ENCODE data around the gene AKNA. TPM values are rescaled to one million over a fixed set of nuclear protein-coding genes. Genes with fewer than 3 reads are reported as not detected.

The AKNA gene
- total RNA-seq, 1 donor from 2014 or later = 152 TPM

GRCh38 chr9:114412048-114412683, 24.4 kb upstream of the AKNA start:
- intact Hi-C loops (cut with micrococcal nuclease) = no loop called here
- H3K36me3 Mint-ChIP-seq (ENCODE audit: low read depth) = no peaks in the 10 kb centered on the region
- no peak overlapping the region for H3K4me3 Mint-ChIP-seq (ENCODE audit: low read depth)

GRCh38 chr9:114411452-114411851, 23.7 kb upstream of the AKNA start:
- H3K9me3 Mint-ChIP-seq = no peaks in the 10 kb centered on the region
- no peak overlapping the region for H3K27ac Mint-ChIP-seq
- no peak for DNase-seq (ENCODE audit: low spot score)
- no peaks in the 10 kb centered on the region for H3K4me1 Mint-ChIP-seq (ENCODE audit: low read depth)
- intact Hi-C loops (cut with micrococcal nuclease) = no loop called here
- H3K4me3 Mint-ChIP-seq (ENCODE audit: low read depth) = no peak overlapping the region
- no peaks in the 10 kb centered on the region for H3K36me3 Mint-ChIP-seq (ENCODE audit: low read depth)
- H3K27me3 Mint-ChIP-seq (ENCODE audit: low read depth) = no peaks in the 10 kb centered on the region

More at GRCh38 chr9:114412048-114412683, 24.4 kb upstream of the AKNA start:
- Mint-ChIP-seq H3K27ac (no peak overlapping the region), H3K27me3 (ENCODE audit: low read depth) (no peaks in the 10 kb centered on the region), H3K4me1 (ENCODE audit: low read depth) (no peaks in the 10 kb centered on the region), H3K9me3 (no peaks in the 10 kb centered on the region)
- DNase-seq (ENCODE audit: low spot score) = no peak

GRCh38 chr9:114410910-114411309, 23.1 kb upstream of the AKNA start:
- Mint-ChIP-seq H3K27ac (no peak overlapping the region), H3K4me3 (ENCODE audit: low read depth) (no peak overlapping the region), H3K36me3 (ENCODE audit: low read depth) (no peaks in the 10 kb centered on the region), H3K4me1 (ENCODE audit: low read depth) (no peaks in the 10 kb centered on the region), H3K27me3 (ENCODE audit: low read depth) (no peaks in the 10 kb centered on the region), H3K9me3 (no peaks in the 10 kb centered on the region)
- DNase-seq (ENCODE audit: low spot score) = no peak
- intact Hi-C loops (cut with micrococcal nuclease) = no loop called here

- Mint-ChIP-seq H3K27me3 (ENCODE audit: low read depth) (no peaks in the 10 kb centered on the region), H3K4me1 (ENCODE audit: low read depth) (peaks cover 6% of the 10 kb centered on the region), H3K4me3 (ENCODE audit: low read depth) (no peak overlapping the region), H3K9me3 (no peaks in the 10 kb centered on the region), H3K36me3 (ENCODE audit: low read depth) (no peaks in the 10 kb centered on the region), H3K27ac (no peak overlapping the region)
- intact Hi-C loops (cut with micrococcal nuclease) = loop anchor here (5.0 to 10.0 kb wide), 2 partner anchors 77 to 1115 kb away; no protein-coding TSS in a partner anchor
- no peak for DNase-seq (ENCODE audit: low spot score)
Observed at GRCh38 chr9:114409842-114410241, 22.1 kb upstream of the AKNA start.

- Mint-ChIP-seq H3K4me1 (ENCODE audit: low read depth) (peaks cover 6% of the 10 kb centered on the region), H3K4me3 (ENCODE audit: low read depth) (no peak overlapping the region), H3K9me3 (no peaks in the 10 kb centered on the region), H3K27ac (no peak overlapping the region), H3K27me3 (ENCODE audit: low read depth) (no peaks in the 10 kb centered on the region), H3K36me3 (ENCODE audit: low read depth) (no peaks in the 10 kb centered on the region)
- intact Hi-C loops (cut with micrococcal nuclease) = loop anchor here (5.0 to 10.0 kb wide), 2 partner anchors 78 to 1116 kb away; no protein-coding TSS in a partner anchor
- no peak for DNase-seq (ENCODE audit: low spot score)
Observed at GRCh38 chr9:114409103-114409780, 21.5 kb upstream of the AKNA start.

GRCh38 chr9:114408645-114409044, 20.9 kb upstream of the AKNA start:
- H3K4me1 Mint-ChIP-seq (ENCODE audit: low read depth) = peaks cover 6% of the 10 kb centered on the region
- H3K27ac Mint-ChIP-seq = no peak overlapping the region
- no peaks in the 10 kb centered on the region for H3K36me3 Mint-ChIP-seq (ENCODE audit: low read depth)
- no peak for DNase-seq (ENCODE audit: low spot score)
- H3K9me3 Mint-ChIP-seq = no peaks in the 10 kb centered on the region
- no peaks in the 10 kb centered on the region for H3K27me3 Mint-ChIP-seq (ENCODE audit: low read depth)
- intact Hi-C loops (cut with micrococcal nuclease) = loop anchor here (5.0 to 10.0 kb wide), 2 partner anchors 79 to 1116 kb away; no protein-coding TSS in a partner anchor
- H3K4me3 Mint-ChIP-seq (ENCODE audit: low read depth) = no peak overlapping the region

- no peak overlapping the region for H3K4me3 Mint-ChIP-seq (ENCODE audit: low read depth)
- peaks cover 6% of the 10 kb centered on the region for H3K4me1 Mint-ChIP-seq (ENCODE audit: low read depth)
- no peaks in the 10 kb centered on the region for H3K9me3 Mint-ChIP-seq
- H3K36me3 Mint-ChIP-seq (ENCODE audit: low read depth) = no peaks in the 10 kb centered on the region
- DNase-seq (ENCODE audit: low spot score) = no peak
- H3K27ac Mint-ChIP-seq = no peak overlapping the region
- H3K27me3 Mint-ChIP-seq (ENCODE audit: low read depth) = no peaks in the 10 kb centered on the region
- intact Hi-C loops (cut with micrococcal nuclease) = loop anchor here (5.0 to 10.0 kb wide), 2 partner anchors 79 to 1117 kb away; no protein-coding TSS in a partner anchor
Observed at GRCh38 chr9:114407889-114408288, 20.1 kb upstream of the AKNA start.

- intact Hi-C loops (cut with micrococcal nuclease) = loop anchor here (5.0 to 10.0 kb wide), 2 partner anchors 81 to 1118 kb away; no protein-coding TSS in a partner anchor
- no peaks in the 10 kb centered on the region for H3K36me3 Mint-ChIP-seq (ENCODE audit: low read depth)
- H3K27ac Mint-ChIP-seq = no peak overlapping the region
- H3K27me3 Mint-ChIP-seq (ENCODE audit: low read depth) = no peaks in the 10 kb centered on the region
- no peak overlapping the region for H3K4me3 Mint-ChIP-seq (ENCODE audit: low read depth)
- H3K4me1 Mint-ChIP-seq (ENCODE audit: low read depth) = peaks cover 6% of the 10 kb centered on the region
- no peaks in the 10 kb centered on the region for H3K9me3 Mint-ChIP-seq
- no peak for DNase-seq (ENCODE audit: low spot score)
Observed at GRCh38 chr9:114406441-114406840, 18.7 kb upstream of the AKNA start.

- Mint-ChIP-seq H3K9me3 (no peaks in the 10 kb centered on the region), H3K27me3 (ENCODE audit: low read depth) (no peaks in the 10 kb centered on the region)
Observed at GRCh38 chr9:114405294-114406034, 17.7 kb upstream of the AKNA start.

GRCh38 chr9:114404531-114404930, 16.7 kb upstream of the AKNA start:
- H3K9me3 Mint-ChIP-seq = no peaks in the 10 kb centered on the region
- H3K4me3 Mint-ChIP-seq (ENCODE audit: low read depth) = no peak overlapping the region
- H3K4me1 Mint-ChIP-seq (ENCODE audit: low read depth) = peaks cover 6% of the 10 kb centered on the region
- no peak for DNase-seq (ENCODE audit: low spot score)
- no peaks in the 10 kb centered on the region for H3K27me3 Mint-ChIP-seq (ENCODE audit: low read depth)
- H3K36me3 Mint-ChIP-seq (ENCODE audit: low read depth) = no peaks in the 10 kb centered on the region
- no peak overlapping the region for H3K27ac Mint-ChIP-seq
- intact Hi-C loops (cut with micrococcal nuclease) = loop anchor here (2.0 to 10.0 kb wide), 2 partner anchors 188 to 1120 kb away; no protein-coding TSS in a partner anchor

More at GRCh38 chr9:114405294-114406034, 17.7 kb upstream of the AKNA start:
- DNase-seq (ENCODE audit: low spot score) = peak; percentile 71
- intact Hi-C loops (cut with micrococcal nuclease) = loop anchor here (1.0 to 10.0 kb wide), 5 partner anchors 82 to 1119 kb away; no protein-coding TSS in a partner anchor
- H3K27ac Mint-ChIP-seq = no peak overlapping the region
- peaks cover 6% of the 10 kb centered on the region for H3K4me1 Mint-ChIP-seq (ENCODE audit: low read depth)
- H3K4me3 Mint-ChIP-seq (ENCODE audit: low read depth) = no peak overlapping the region
- no peaks in the 10 kb centered on the region for H3K36me3 Mint-ChIP-seq (ENCODE audit: low read depth)

- intact Hi-C loops (cut with micrococcal nuclease) = loop anchor here (10.0 kb wide), 1 partner anchor 1122 kb away; no protein-coding TSS in a partner anchor
- no peaks in the 10 kb centered on the region for H3K36me3 Mint-ChIP-seq (ENCODE audit: low read depth)
- H3K27me3 Mint-ChIP-seq (ENCODE audit: low read depth) = no peaks in the 10 kb centered on the region
- no peaks in the 10 kb centered on the region for H3K9me3 Mint-ChIP-seq
- DNase-seq (ENCODE audit: low spot score) = no peak
- H3K4me1 Mint-ChIP-seq (ENCODE audit: low read depth) = peaks cover 6% of the 10 kb centered on the region
- no peak overlapping the region for H3K27ac Mint-ChIP-seq
- H3K4me3 Mint-ChIP-seq (ENCODE audit: low read depth) = no peak overlapping the region
Observed at GRCh38 chr9:114403153-114403756, 15.5 kb upstream of the AKNA start.

GRCh38 chr9:114401344-114401743, 13.6 kb upstream of the AKNA start:
- Mint-ChIP-seq H3K9me3 (no peaks in the 10 kb centered on the region), H3K27me3 (ENCODE audit: low read depth) (no peaks in the 10 kb centered on the region), H3K4me1 (ENCODE audit: low read depth) (peaks cover 16% of the 10 kb centered on the region), H3K4me3 (ENCODE audit: low read depth) (no peak overlapping the region), H3K36me3 (ENCODE audit: low read depth) (peaks cover 6% of the 10 kb centered on the region), H3K27ac (no peak overlapping the region)
- DNase-seq (ENCODE audit: low spot score) = no peak
- intact Hi-C loops (cut with micrococcal nuclease) = loop anchor here (10.0 kb wide), 1 partner anchor 1123 kb away; no protein-coding TSS in a partner anchor
